Vagina (tissue), 2 donors: Measurements from ENCODE around the gene MYADM. TPM values are rescaled to one million over a fixed set of nuclear protein-coding genes. Genes with fewer than 3 reads are reported as not detected.

Experiments used
- DNase-seq, 2 donors: peaks; one replicate each; pipeline ENCODE4 v3.0.0-alpha.2; 2017; ENCODE audit errors: extremely low spot score in 2 of 2
- H3K27ac ChIP-seq: fragments of 200-600 bp; sonication (generic); one replicate; pipeline ENCODE4 v1.5.1; 2019
- H3K27me3 ChIP-seq: fragments of 200-600 bp; sonication (generic); one replicate; pipeline ENCODE4 v1.5.1; 2019
- H3K36me3 ChIP-seq, 2 donors: fragments of 200-600 bp; sonication (generic); one replicate each; pipeline ENCODE4 v1.5.1; 2017 to 2019
- H3K4me1 ChIP-seq: fragments of 200-600 bp; sonication (generic); one replicate; pipeline ENCODE4 v1.5.1; 2019
- H3K4me3 ChIP-seq, 2 donors: fragments of 200-600 bp; sonication (generic); 1 replicate in 1 of 2; 2 replicates in 1 of 2; pipeline ENCODE4 v1.5.1; 2016 to 2019
- H3K9me3 ChIP-seq: fragments of 200-600 bp; sonication (generic); one replicate; pipeline ENCODE4 v1.5.1; 2019
- CTCF ChIP-seq, 3 experiments: fragments of 450-650 bp in 2 of 3; fragments of 200-600 bp in 1 of 3; sonication (generic) in 1 of 3; IDR thresholded peaks; one replicate each; pipeline ENCODE4 v1.5.1; 2017 to 2019; ENCODE audit warnings: antibody characterized with exemption in 3 of 3, mild to moderate bottlenecking in 2 of 3, moderate library complexity in 2 of 3
- POLR2A ChIP-seq, 2 donors: fragments of 450-650 bp; IDR thresholded peaks; one replicate each; pipeline ENCODE4 v1.6.1; 2017; ENCODE audit warnings: antibody characterized with exemption in 2 of 2, mild to moderate bottlenecking in 2 of 2, moderate library complexity in 2 of 2
- POLR2AphosphoS5 ChIP-seq, 2 donors: sonication (generic); formaldehyde crosslinking; IDR thresholded peaks; one replicate each; pipeline ENCODE4 v1.9.0; 2017; ENCODE audit warnings: antibody characterized with exemption in 2 of 2, mild to moderate bottlenecking in 2 of 2, low read depth in 1 of 2; ENCODE audit not compliant: insufficient read depth in 1 of 2
- intact Hi-C: fragments of 100-400 bp; cut with DNase I; formaldehyde crosslinking; loops from one replicate; pipeline ENCODE4 v1.15.1; 2023
- total RNA-seq: library from RNA; depleted of rRNA; stranded (reverse); fragments of >200 nt; gene quantifications from one replicate; pipeline ENCODE4 v1.2.3, GENCODE V29; 2016

MYADM gene
- total RNA-seq, 1 donor from 2014 or later = 68.3 TPM

GRCh38 chr19:53877361-53877766, 9.7 kb downstream of the MYADM start:
- intact Hi-C loops = no loop called here
- peaks cover 31% of the 10 kb centered on the region for H3K4me1 ChIP-seq

GRCh38 chr19:53878776-53879139, 11.1 kb downstream of the MYADM start:
- intact Hi-C loops = no loop called here
- Histone ChIP-seq H3K36me3 (peaks cover 0 to 15% of the 10 kb centered on the region in 2 donors), H3K4me1 (peaks cover 27% of the 10 kb centered on the region), H3K4me3 (peak overlapping the region; percentile 54 to 56), H3K27ac (no peak overlapping the region), H3K27me3 (peaks cover 10% of the 10 kb centered on the region), H3K9me3 (no peaks in the 10 kb centered on the region)
- no peak for TF ChIP-seq POLR2A (IDR thresholded peaks at IDR 0.05)
- DNase-seq = no peak

More at GRCh38 chr19:53877361-53877766, 9.7 kb downstream of the MYADM start:
- no peak for DNase-seq
- no peaks in the 10 kb centered on the region for H3K9me3 ChIP-seq
- peaks cover 0 to 20% of the 10 kb centered on the region in 2 donors for H3K36me3 ChIP-seq
- H3K27me3 ChIP-seq = peaks cover 2% of the 10 kb centered on the region
- no peak overlapping the region for H3K4me3 ChIP-seq
- TF ChIP-seq CTCF (IDR thresholded peaks at IDR 0.05) (no peak), POLR2AphosphoS5 (IDR thresholded peaks at IDR 0.05; ENCODE audit: insufficient read depth in 1 of 2, low read depth in 1 of 2) (no peak), POLR2A (IDR thresholded peaks at IDR 0.05) (no peak)
- no peak overlapping the region for H3K27ac ChIP-seq

GRCh38 chr19:53879140-53880081, 11.7 kb downstream of the MYADM start:
- TF ChIP-seq POLR2AphosphoS5 (IDR thresholded peaks at IDR 0.05; ENCODE audit: insufficient read depth in 1 of 2, low read depth in 1 of 2) (peak; percentile 67 to 70), POLR2A (IDR thresholded peaks at IDR 0.05) (no peak)
- DNase-seq = peak in 1 of 2 donors; percentile 92
- Histone ChIP-seq H3K36me3 (peaks cover 0 to 8% of the 10 kb centered on the region in 2 donors), H3K4me3 (peak overlapping the region; percentile 54 to 56), H3K4me1 (peaks cover 27% of the 10 kb centered on the region), H3K9me3 (no peaks in the 10 kb centered on the region), H3K27ac (no peak overlapping the region), H3K27me3 (peaks cover 10% of the 10 kb centered on the region)
- intact Hi-C loops = no loop called here

- no peak overlapping the region for H3K27ac ChIP-seq
- DNase-seq = no peak
- peaks cover 10% of the 10 kb centered on the region for H3K27me3 ChIP-seq
- H3K9me3 ChIP-seq = no peaks in the 10 kb centered on the region
- H3K4me1 ChIP-seq = peaks cover 27% of the 10 kb centered on the region
- intact Hi-C loops = no loop called here
- no peak overlapping the region for H3K4me3 ChIP-seq
- no peaks in the 10 kb centered on the region for H3K36me3 ChIP-seq
- TF ChIP-seq CTCF (IDR thresholded peaks at IDR 0.05) (no peak), POLR2A (IDR thresholded peaks at IDR 0.05) (no peak), POLR2AphosphoS5 (IDR thresholded peaks at IDR 0.05; ENCODE audit: insufficient read depth in 1 of 2, low read depth in 1 of 2) (no peak)
Observed at GRCh38 chr19:53880711-53881481, 13.2 kb downstream of the MYADM start.

GRCh38 chr19:53881482-53882390, 14.1 kb downstream of the MYADM start, which contains the start of gene PRKCG:
TSS of gene PRKCG (plus strand) at chr19:53882197. CDS start at chr19:53882495, 298 bp downstream.
- TF ChIP-seq CTCF (IDR thresholded peaks at IDR 0.05) (no peak), POLR2AphosphoS5 (IDR thresholded peaks at IDR 0.05; ENCODE audit: insufficient read depth in 1 of 2, low read depth in 1 of 2) (no peak), POLR2A (IDR thresholded peaks at IDR 0.05) (no peak)
- no peaks in the 10 kb centered on the region for H3K36me3 ChIP-seq
- H3K9me3 ChIP-seq = no peaks in the 10 kb centered on the region
- peak within 1 kb of the TSS; percentile 19 to 42 for H3K4me3 ChIP-seq
- no peak within 1 kb of the TSS for H3K27ac ChIP-seq
- intact Hi-C loops = no loop called here
- peaks cover 10% of the 10 kb centered on the region for H3K27me3 ChIP-seq
- H3K4me1 ChIP-seq = peaks cover 27% of the 10 kb centered on the region
- DNase-seq = no peak
